GM18861 (cell line): ENCODE results near the gene DHX16.

Experiments
- ATAC-seq: cut with Tn5 transposase; IDR thresholded peaks from one replicate; pipeline ENCODE4 v1.9.1; 2021; ENCODE audit not compliant: unreplicated experiment

Gene DHX16

GRCh38 chr6:30696432-30696831, 23.6 kb upstream of the DHX16 start:
- no peak for ATAC-seq

DNA sequence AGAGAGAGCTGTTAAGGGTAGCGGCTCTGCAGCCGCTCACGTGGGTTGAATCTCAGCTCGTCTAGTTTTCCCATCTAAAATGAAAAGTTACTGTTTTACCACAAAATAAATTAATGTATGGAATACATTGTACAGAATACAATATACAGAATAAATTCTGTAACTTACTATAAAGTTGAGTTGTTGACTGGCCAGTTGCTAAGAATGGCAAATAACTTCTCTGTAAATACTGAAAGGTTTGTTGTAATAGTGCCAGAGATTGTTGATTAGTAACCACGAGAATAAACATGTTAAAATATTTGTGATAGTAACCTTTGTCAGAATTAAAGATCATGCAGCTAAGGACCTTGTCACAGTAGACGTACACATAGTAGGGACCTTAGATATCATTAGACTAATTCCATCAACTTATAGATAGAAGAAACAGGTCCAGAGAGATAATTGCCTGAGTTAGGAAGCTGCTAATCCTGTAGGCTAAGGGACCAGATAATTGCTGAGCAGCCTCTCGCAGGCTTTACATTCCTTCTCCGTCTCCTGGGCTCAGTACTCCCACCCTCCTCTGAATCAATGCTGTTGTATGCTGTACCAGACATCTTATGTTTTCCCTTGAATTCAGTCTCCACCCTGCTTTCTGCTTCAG, 18.5 kb upstream of the DHX16 start:
- no peak for ATAC-seq

DNA sequence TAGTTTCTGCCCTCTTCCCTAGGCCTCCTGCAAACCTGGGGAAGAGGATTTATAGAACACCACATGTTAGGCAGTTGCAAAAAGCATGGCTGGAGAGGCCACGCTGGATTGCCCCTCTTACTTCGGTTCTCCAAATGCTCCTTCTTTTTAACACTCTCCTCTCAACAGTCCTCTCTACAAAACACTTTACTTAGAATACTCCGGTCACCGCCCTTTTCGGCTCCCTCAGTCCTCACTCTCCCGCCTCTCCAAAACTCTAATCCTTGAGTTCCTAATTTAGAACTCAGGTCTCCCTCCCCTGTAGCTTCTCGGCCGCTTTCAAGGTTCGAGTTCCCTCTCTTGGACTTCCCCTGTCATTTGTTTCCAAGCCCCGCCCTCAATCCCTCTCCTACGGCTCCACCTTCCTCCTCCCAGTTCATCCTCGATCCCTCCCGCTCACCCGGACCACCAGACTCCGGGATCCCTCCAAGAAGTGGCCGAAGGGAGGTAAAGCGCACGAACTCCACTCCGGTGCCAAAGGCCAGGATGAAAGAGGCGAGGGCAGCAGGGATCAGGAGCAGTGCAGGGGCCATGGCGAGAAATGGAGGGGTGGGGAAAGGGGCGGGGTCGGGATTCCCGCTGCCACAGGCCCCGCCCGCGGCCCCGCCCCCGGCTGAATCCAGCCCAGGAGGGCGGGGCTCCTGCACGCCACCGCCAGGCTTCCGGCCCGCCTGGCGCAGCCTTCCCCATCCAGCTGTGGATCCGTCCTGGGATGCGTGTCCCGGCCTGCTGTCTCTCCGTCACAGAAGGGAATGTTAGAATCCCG, 17.8 kb upstream of the DHX16 start, which contains the start of gene NRM:
TSS of gene NRM (minus strand) at position 582 of the 805 bp plus-strand sequence. CDS start at position 572, 10 bp downstream.
- no peak for ATAC-seq

DNA sequence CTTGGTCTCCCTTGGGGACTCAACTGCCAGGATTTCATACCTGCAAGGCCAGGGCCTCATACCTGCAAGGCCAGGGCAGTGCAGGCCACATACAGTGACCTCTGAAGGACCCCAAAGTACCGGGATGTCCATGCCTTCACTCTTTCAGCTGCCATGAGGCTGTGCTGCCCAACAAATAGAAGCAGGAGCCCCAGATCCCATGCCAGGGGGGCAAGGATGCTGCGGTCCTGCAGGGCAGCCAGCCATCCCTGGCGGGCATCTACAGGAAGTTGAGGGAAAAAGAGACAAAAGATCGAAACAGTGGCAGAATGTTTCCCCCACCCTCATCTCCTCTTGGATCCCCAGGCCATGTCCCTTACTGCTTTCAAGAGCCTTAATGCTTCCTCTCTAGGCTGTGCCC, 17.2 kb upstream of the DHX16 start:
- ATAC-seq: no peak

- no peak for ATAC-seq
Observed at GRCh38 chr6:30689022-30689865, 16.4 kb upstream of the DHX16 start.

- no peak for ATAC-seq
Observed at GRCh38 chr6:30688569-30688968, 15.8 kb upstream of the DHX16 start.

DNA sequence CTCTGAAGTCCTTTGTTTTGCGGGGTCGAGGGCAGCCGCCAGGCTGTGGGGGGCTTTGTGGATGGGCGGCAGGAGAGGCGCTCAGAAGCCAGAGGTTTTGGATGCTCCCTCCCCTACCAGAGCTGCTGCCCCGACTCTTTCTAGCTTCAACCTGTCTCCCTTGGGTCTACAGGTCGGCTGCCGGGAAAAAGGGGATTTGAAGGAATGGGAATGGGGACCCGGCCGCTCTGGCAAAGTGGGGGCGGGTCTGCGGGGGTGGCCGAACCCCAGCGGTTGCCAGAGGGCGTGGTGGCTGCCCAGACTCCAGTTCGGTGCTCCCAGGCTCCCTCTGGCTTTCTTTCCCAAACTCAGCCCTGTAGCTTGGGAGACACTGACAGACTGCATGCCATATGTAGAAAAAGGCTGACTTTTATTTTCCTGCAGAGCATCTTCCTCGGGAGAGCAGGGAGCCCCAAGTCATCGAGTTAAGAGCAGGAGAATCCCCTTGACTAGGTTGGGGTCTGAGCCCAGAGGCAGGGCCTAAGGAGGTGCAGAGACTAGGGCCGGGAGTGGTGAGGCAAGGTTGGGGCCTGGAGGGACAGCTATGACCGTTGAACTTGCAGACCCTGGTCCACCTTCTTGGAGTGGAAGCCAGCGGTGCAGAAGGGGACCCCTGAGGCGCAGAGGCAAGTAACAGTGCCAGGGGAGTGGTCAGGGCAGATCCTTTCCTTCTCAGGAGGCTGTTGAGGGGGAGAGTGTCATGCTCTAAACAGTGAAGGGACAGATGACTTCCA, 15.0 kb upstream of the DHX16 start:
- ATAC-seq: no peak

GRCh38 chr6:30686908-30687658, 14.3 kb upstream of the DHX16 start:
- peak; percentile 36 for ATAC-seq

DNA sequence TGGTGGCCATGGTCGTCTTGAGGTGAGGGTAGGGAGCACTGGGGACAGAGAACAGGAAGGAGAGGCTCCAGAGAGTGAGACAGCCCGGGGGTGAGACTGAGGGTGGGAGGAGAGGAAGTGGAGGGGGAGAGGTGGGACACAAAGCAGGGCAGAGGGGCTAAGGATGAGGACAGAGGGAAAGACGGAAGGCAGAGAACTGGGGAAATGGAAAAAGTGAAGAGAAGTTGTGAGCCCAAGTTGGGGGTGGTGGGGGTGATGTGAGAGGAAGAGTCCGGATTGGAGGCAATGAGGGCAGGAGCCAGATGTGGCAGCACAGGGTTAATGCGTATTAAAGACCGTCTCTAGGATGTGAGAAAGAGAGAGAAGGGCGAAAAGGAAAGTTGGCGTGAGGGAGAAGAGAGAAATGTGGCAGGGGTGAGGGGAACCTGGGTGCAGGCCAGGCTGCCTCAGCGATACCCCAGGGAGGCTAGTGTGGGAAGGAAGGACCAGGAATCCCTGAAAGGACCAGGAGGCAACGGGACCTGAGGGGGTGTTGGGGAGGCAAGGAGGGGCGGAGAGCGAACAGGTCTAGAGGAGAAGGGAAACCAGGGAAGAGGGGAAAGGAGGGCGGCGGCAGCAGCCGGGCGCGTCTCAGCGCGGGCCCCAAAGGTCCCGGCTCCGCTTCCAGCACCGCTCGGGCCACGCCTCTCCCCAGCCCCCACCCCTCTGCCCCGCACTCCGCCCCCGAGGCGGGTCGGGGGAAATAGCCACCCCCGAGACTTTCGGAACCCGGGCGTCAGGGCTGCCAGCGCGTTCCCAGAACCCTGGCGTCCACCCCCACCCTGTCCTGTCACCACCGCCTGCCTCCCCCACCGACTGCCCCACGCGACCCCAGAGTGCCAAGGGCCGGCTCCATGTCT, 13.5 kb upstream of the DHX16 start, which contains the start of gene PPP1R18:
TSS of gene PPP1R18 (minus strand) at position 637 of the 899 bp plus-strand sequence. CDS start at position 10, 627 bp downstream.
- no peak for ATAC-seq

DNA sequence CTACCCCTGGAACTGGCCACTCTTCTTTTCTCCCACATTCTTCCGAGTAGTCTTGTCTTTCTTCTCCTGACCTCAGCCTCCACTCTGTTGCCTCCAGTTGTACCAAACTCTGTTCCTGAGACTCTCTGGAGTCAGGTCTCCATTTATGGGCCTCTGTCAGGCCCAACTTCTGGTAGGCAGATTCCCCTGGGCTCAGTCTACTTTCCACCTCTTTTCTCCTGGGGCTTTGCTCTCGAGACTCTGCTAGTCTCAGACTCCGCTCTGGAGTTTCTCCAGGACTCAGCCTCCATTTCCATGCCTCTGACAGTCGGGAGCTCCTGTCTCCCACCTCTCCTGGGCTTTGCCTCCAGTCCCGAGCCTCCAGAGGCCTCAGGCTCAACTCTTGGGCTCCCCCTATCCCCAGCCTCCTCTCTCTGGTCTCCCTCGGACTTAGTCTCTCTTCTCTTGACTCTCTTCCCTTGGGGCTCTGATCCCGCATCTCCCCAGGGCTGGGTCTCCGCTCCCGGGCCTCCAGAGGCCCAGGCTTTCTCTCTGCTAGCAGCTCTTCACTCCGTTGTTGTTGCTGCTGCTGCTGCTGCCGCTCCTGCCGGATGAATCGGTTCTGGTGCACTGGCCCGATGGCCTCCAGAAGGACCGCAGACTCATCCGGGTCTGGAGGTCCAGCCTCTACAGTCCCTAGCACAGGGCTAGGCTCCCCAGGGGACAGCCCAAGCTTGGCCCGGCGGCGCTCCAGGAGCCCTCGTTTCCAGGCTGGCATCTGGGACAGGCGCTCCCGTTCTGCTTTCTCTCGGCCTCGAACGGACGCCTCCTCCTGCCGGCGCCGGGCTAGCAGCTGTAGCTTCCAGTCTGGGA, 12.6 kb upstream of the DHX16 start:
- ATAC-seq: no peak

- ATAC-seq: no peak
Observed at GRCh38 chr6:30684386-30685156, 11.8 kb upstream of the DHX16 start.

DNA sequence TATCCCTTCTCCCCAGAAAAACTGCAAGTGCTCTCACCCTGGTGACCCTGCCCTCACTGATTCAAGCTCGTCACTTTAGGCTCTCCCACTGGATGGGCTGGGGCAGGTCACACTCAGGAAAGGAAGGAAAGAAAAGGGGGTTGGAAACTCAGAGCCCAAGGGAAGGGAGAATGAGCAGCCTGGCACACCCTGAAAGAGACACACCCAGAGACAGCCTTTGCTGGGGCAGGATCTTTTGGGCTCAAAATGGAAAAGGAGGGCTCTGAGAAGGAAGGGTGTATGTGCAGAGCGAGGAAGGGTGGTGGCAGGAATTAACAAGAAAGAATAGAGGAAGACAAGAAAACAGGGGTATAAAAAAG, 11.2 kb upstream of the DHX16 start:
- no peak for ATAC-seq

GRCh38 chr6:30683183-30683979, 10.6 kb upstream of the DHX16 start:
- ATAC-seq: no peak

GRCh38 chr6:30682143-30683117, 9.6 kb upstream of the DHX16 start:
- no peak for ATAC-seq

- no peak for ATAC-seq
Observed at GRCh38 chr6:30681766-30682142, 8.9 kb upstream of the DHX16 start.
